ENCODE measurements around the gene BEGAIN.

DNA sequence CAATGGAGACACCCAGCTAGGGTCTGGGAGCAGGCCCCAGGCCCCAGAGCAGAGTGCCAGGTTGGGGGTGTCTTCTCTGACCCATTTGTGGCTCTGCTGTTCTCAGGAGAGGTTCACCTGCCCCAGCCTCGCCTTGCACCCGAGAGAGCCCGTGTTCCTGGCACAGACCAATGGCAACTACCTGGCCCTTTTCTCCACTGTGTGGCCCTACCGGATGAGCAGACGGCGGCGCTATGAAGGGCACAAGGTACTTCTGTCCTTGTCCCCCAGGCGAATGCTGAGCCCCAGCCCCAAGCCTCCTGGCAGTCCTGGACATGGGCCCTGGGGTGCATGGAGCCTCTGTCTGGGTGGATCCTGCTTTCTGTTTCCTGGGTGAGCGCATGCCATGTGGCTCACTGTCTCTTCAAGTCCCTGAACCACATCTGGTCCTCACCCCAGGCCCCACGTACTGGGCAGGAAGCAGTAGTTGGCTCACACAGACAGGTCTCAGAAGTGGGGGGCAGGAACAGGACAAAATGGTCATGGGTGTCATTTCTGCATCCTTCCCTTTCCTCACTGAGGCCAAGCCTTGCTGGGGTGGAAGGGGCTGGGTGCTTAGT, 58.2 kb downstream of the BEGAIN start:
- no peak for TF ChIP-seq EZH2 (IDR thresholded peaks at IDR 0.05; ENCODE audit: low read length, missing control alignments)
- TF ChIP-seq, protein P1, sequence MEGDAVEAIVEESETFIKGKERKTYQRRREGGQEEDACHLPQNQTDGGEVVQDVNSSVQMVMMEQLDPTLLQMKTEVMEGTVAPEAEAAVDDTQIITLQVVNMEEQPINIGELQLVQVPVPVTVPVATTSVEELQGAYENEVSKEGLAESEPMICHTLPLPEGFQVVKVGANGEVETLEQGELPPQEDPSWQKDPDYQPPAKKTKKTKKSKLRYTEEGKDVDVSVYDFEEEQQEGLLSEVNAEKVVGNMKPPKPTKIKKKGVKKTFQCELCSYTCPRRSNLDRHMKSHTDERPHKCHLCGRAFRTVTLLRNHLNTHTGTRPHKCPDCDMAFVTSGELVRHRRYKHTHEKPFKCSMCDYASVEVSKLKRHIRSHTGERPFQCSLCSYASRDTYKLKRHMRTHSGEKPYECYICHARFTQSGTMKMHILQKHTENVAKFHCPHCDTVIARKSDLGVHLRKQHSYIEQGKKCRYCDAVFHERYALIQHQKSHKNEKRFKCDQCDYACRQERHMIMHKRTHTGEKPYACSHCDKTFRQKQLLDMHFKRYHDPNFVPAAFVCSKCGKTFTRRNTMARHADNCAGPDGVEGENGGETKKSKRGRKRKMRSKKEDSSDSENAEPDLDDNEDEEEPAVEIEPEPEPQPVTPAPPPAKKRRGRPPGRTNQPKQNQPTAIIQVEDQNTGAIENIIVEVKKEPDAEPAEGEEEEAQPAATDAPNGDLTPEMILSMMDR (conservative IDR thresholded peaks at IDR 0.05 in 1 of 2, IDR thresholded peaks at IDR 0.05 in 1 of 2; ENCODE audit: low read depth in 1 of 2, low read length in 2 of 2), result no peak
